HG02970 (cell line): Measurements from ENCODE around the gene SSR3.
"Not testable (repeated sequence)": the region's sequence is repeated elsewhere in the genome, so short reads cannot be mapped to it uniquely, and the experiment has no call there.

Source experiments
- ATAC-seq: cut with Tn5 transposase; IDR thresholded peaks from one replicate; pipeline ENCODE4 v1.9.1; 2021; ENCODE audit warnings: mild to moderate bottlenecking, moderate library complexity, moderate number of reproducible peaks; ENCODE audit not compliant: unreplicated experiment, low FRiP score

Gene SSR3

GRCh38 chr3:156576651-156577348, 21.9 kb upstream of the SSR3 start:
- no peak for ATAC-seq

- no peak for ATAC-seq
Measured at GRCh38 chr3:156576051-156576450, 21.1 kb upstream of the SSR3 start.

DNA sequence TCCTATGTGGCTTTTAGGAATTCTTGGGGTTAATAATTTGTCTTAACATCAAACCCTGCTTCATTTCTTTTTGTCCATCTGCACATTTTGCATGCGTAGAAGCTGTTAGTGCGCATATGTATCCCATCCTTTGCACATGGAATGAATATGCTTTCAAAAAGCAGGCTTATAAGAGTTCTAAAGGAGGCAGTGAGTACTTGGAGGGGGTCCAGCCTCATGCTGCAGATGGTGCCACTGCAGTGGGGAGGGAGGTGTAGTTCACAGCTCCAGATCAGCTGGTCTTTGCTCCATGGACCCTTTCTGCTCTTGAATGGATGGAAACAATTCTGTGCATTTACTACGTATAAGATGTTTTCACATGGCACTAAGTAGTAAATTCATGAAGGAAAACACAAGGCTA, 20.7 kb upstream of the SSR3 start:
- no peak for ATAC-seq

DNA sequence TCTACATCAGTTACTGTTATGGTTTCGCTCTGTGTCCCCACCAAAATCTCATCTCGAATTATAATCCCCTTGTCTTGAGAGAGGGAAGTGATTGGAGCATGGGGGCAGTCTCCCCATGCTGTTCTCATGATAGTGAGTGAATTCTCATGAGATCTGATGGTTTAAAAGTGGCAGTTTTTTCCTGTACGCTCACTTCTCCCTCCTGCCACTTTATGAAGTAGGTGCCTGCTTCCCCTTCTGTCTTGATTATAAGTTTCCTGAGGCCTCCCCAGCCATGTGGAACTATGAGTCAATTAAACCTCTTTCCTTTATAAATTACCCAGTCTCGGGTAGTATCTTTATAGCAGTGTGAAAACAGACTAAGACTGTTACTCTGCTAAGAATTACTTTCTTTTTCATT, 15.0 kb upstream of the SSR3 start:
- not testable (repeated sequence) for ATAC-seq

GRCh38 chr3:156569016-156569415, 14.1 kb upstream of the SSR3 start:
- ATAC-seq: not testable (repeated sequence)

GRCh38 chr3:156563900-156564682, 9.2 kb upstream of the SSR3 start:
- ATAC-seq: no peak

- ATAC-seq: not testable (repeated sequence)
Measured at GRCh38 chr3:156562486-156562885, 7.6 kb upstream of the SSR3 start.

DNA sequence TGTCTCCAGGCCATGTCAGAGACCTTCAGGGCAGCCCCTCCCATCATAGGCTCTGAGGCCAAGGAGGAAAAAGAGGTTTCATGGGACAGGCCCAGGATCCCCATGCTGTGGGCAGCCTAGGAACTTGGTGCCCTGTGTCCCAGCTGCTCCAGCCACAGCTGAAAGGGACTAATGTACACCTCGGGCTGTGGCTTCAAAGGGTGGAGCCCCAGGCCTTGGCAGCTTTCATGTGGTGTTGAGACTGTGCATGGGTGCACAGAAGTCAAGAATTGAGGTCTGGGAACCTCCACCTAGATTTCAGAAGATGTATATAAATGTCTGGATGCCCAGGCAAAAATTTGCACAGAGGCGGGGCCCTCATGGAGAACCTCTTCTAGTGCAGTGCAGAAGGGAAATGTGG, 6.6 kb upstream of the SSR3 start:
- ATAC-seq: no peak

- no peak for ATAC-seq
Measured at GRCh38 chr3:156559321-156559720, 4.4 kb upstream of the SSR3 start.

DNA sequence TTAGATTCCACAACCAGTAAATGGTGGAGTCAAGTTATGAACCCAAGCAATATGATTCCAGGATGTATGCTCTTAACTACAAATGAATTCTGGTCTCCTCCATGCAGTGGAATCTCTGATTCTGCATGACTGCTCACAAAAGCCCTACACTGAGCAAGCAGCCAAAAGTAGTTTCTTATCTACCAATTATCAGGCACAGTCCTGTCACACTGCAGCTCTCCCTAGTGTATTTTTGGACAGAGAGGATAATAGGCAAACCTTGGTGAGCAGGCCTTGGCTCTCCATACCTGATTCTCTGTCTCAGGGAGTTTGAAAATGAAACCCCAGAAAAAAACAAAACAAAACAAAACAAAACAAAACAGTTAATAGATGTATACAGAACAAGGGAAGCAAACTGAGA, 3.5 kb upstream of the SSR3 start:
- ATAC-seq: no peak

DNA sequence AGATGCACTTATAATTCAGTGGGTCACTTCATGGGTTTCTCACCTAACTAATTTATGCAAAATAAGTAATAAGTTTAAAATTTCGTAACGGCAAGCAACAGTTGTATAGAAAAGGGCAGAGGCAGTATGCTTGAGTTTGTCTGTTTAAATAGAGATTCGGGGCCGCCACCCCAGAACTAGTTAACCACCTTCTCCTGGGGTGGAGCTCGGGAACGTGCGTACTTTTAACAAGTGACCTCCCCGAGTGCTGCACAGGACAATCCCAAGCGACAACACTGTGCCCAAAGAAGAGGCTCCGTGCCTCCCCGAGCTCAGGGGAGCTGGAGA, 439 bp downstream of the SSR3 start:
- ATAC-seq: no peak

- no peak for ATAC-seq
Measured at GRCh38 chr3:156553705-156554356, 1.1 kb downstream of the SSR3 start.

- no peak for ATAC-seq
Measured at GRCh38 chr3:156552973-156553372, 1.9 kb downstream of the SSR3 start.

DNA sequence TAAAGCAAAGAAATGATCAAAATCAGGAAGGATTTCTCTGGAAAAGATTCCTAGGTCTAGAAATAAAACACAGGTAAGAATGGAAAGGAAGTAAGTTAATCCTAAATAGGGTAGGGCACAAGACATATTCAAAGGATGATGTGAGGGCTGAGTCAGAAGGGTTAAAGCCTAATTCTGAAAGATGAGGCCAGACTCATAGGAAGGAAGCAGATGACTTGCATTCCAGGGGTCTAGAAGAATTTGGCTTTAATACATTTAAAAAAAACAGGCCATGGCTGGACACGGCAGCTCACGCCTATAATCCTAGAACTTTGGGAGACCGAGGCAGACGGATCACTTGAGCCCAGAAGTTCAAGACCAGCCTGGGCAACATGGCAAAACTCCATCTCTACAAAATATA, 3.2 kb downstream of the SSR3 start:
- ATAC-seq: no peak

GRCh38 chr3:156551261-156551660, 3.7 kb downstream of the SSR3 start:
- no peak for ATAC-seq

DNA sequence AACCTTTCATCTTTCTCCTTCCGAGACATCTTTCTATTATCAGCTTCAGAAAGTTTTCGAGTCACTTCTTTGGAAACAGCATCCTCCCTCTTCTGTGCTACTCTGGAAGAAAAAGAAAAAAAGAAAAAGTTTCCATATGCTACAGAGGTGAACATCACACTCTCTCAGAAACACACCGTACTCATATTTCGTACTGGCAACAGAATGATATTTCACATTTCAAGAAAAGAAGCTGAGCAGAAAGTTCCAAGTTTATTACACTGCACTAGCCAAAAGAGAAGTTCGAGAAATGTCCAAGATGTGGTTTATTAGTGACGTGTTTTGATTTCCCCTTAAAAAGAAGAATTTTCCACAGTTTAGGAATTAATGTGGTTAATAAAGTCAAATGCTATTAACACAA, 6.0 kb downstream of the SSR3 start:
- ATAC-seq: no peak

GRCh38 chr3:156548041-156548687, 6.8 kb downstream of the SSR3 start:
- ATAC-seq: no peak

DNA sequence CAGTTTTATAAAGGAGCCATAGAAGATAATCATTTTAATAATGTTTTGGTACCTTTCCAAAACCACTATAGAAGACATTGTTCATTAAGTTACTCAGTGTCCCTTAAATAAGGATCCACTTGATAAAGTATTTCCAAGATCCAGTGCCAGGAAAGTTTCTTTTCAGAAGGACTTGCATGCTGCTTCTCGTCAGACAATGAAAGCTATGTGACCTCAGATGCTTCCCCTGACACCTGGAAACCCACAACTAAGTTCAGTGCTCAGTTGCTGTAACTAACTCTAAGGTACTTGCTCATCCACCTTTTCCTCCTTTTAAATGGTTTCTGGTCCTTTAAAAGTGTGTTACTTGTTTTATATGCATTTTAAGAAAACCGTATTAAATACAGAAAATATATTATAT, 7.3 kb downstream of the SSR3 start:
- ATAC-seq: no peak

DNA sequence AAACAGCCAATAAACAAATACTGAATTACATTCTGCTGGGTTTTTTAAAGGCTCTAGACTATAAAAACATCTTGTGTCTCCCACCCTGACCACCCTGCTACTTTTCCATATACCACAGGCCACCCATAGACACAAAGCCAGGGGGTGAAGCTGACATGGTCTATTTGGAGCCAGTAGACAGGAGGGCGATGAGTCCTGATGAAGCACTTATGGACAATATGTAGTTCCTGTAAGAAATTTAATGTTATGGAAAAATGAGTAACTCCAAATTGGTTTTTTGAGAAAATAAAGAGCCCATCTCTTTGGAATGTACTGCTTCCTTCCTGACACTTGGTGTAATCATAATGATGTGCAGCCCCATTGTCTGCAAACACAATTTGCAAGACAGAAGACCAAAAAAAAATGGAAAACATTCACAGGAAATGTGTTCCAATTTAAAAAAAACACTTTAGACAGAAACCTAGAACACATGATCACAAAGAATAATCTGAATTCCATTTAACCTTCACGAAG, 11.8 kb downstream of the SSR3 start:
- no peak for ATAC-seq

GRCh38 chr3:156542101-156543042, 12.5 kb downstream of the SSR3 start:
- no peak for ATAC-seq
